ENCODE results near the gene TMEM161A. TPM values are rescaled to one million over a fixed set of nuclear protein-coding genes. Genes with fewer than 3 reads are reported as not detected.

The TMEM161A gene
- total and polyA plus RNA-seq, 2 of the 13 experiments (the other 11 are each of a cell fraction or from before 2014, with no cell fraction given): 25.9 to 31.4 TPM

GRCh38 chr19:19096641-19097627 lies 41.3 kb downstream of the TMEM161A start (continued):
- TF ChIP-seq, protein P1, sequence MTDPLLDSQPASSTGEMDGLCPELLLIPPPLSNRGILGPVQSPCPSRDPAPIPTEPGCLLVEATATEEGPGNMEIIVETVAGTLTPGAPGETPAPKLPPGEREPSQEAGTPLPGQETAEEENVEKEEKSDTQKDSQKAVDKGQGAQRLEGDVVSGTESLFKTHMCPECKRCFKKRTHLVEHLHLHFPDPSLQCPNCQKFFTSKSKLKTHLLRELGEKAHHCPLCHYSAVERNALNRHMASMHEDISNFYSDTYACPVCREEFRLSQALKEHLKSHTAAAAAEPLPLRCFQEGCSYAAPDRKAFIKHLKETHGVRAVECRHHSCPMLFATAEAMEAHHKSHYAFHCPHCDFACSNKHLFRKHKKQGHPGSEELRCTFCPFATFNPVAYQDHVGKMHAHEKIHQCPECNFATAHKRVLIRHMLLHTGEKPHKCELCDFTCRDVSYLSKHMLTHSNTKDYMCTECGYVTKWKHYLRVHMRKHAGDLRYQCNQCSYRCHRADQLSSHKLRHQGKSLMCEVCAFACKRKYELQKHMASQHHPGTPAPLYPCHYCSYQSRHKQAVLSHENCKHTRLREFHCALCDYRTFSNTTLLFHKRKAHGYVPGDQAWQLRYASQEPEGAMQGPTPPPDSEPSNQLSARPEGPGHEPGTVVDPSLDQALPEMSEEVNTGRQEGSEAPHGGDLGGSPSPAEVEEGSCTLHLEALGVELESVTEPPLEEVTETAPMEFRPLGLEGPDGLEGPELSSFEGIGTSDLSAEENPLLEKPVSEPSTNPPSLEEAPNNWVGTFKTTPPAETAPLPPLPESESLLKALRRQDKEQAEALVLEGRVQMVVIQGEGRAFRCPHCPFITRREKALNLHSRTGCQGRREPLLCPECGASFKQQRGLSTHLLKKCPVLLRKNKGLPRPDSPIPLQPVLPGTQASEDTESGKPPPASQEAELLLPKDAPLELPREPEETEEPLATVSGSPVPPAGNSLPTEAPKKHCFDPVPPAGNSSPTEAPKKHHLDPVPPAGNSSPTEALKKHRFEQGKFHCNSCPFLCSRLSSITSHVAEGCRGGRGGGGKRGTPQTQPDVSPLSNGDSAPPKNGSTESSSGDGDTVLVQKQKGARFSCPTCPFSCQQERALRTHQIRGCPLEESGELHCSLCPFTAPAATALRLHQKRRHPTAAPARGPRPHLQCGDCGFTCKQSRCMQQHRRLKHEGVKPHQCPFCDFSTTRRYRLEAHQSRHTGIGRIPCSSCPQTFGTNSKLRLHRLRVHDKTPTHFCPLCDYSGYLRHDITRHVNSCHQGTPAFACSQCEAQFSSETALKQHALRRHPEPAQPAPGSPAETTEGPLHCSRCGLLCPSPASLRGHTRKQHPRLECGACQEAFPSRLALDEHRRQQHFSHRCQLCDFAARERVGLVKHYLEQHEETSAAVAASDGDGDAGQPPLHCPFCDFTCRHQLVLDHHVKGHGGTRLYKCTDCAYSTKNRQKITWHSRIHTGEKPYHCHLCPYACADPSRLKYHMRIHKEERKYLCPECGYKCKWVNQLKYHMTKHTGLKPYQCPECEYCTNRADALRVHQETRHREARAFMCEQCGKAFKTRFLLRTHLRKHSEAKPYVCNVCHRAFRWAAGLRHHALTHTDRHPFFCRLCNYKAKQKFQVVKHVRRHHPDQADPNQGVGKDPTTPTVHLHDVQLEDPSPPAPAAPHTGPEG (CRISPR knock-in tag; IDR thresholded peaks at IDR 0.05): peak; percentile 88
- TF ChIP-seq AHR (CRISPR knock-in tag; IDR thresholded peaks at IDR 0.05) (peak; percentile 65; the same call in 1 of the 2 replicates), MAFF (IDR thresholded peaks at IDR 0.05; ENCODE audit: low read depth, low read length) (peak; percentile 69), ESRRA (CRISPR knock-in tag; IDR thresholded peaks at IDR 0.05; ENCODE audit: low read depth) (peak; percentile 89), HNF4G (IDR thresholded peaks at IDR 0.05; ENCODE audit: borderline replicate concordance, low read depth, low read length) (peak; percentile 100), HNF4G (CRISPR knock-in tag; IDR thresholded peaks at IDR 0.05; ENCODE audit: borderline replicate concordance, low read depth) (peak; percentile 100), MIXL1 (CRISPR knock-in tag; IDR thresholded peaks at IDR 0.05) (peak; percentile 69; the same call in 1 of the 2 replicates), ZNF75D (CRISPR knock-in tag; IDR thresholded peaks at IDR 0.05; ENCODE audit: borderline replicate concordance) (no peak), ZNF205 (CRISPR knock-in tag; IDR thresholded peaks at IDR 0.05) (peak; percentile 83), RBFOX2 (IDR thresholded peaks at IDR 0.05; ENCODE audit: low read depth, low read length) (peak; percentile 38; the same call in 1 of the 2 replicates), HDAC1 (CRISPR knock-in tag; IDR thresholded peaks at IDR 0.05) (peak; percentile 97), BCL3 (CRISPR knock-in tag; IDR thresholded peaks at IDR 0.05) (peak; percentile 62; the same call in 1 of the 2 replicates), HNF1A (IDR thresholded peaks at IDR 0.05; ENCODE audit: low read depth) (peak; percentile 61; the same call in 1 of the 2 replicates), HNF1A (CRISPR knock-in tag; IDR thresholded peaks at IDR 0.05; ENCODE audit: borderline replicate concordance) (peak; percentile 83; the same call in 1 of the 2 replicates), ZNF607 (CRISPR knock-in tag; IDR thresholded peaks at IDR 0.05; ENCODE audit: borderline replicate concordance) (peak; percentile 51; the same call in 1 of the 2 replicates), FOXK2 (IDR thresholded peaks at IDR 0.05) (0 out of 2 replicates have a peak, but pooled peaks have one; percentile 13), CCDC6 (CRISPR knock-in tag; IDR thresholded peaks at IDR 0.05) (peak; percentile 79; the same call in 1 of the 2 replicates), ZNF788 (CRISPR knock-in tag; IDR thresholded peaks at IDR 0.05; ENCODE audit: borderline replicate concordance) (peak; percentile 97)
